Measurements from ENCODE around the gene ERBIN.
"Not testable (repeated sequence)": the region's sequence is repeated elsewhere in the genome, so short reads cannot be mapped to it uniquely, and the experiment has no call there.

The ERBIN gene

GRCh38 chr5:65969539-65970393 lies 43.4 kb downstream of the ERBIN start:
- FAIRE-seq, result no peak

- FAIRE-seq, result no peak
Measured at GRCh38 chr5:65970481-65971367, 44.3 kb downstream of the ERBIN start.

- FAIRE-seq, result no peak
Measured at GRCh38 chr5:65971643-65972042, 45.3 kb downstream of the ERBIN start.

GRCh38 chr5:65972896-65973295 lies 46.5 kb downstream of the ERBIN start:
- FAIRE-seq, result not testable (repeated sequence)

GRCh38 chr5:65978251-65978650 lies 51.9 kb downstream of the ERBIN start:
- no peak for FAIRE-seq

GRCh38 chr5:65981548-65981947 lies 55.2 kb downstream of the ERBIN start:
- no peak for FAIRE-seq

GRCh38 chr5:65981969-65982619 lies 55.7 kb downstream of the ERBIN start:
- FAIRE-seq, result no peak

GRCh38 chr5:65982635-65983034 lies 56.3 kb downstream of the ERBIN start:
- FAIRE-seq, result no peak

GRCh38 chr5:65984098-65984885 lies 57.9 kb downstream of the ERBIN start:
- no peak for FAIRE-seq

- no peak for FAIRE-seq
Measured at GRCh38 chr5:65986050-65986451, 59.7 kb downstream of the ERBIN start.

- FAIRE-seq, result no peak
Measured at GRCh38 chr5:65986796-65987195, 60.4 kb downstream of the ERBIN start.

- no peak for FAIRE-seq
Measured at GRCh38 chr5:65987982-65988381, 61.6 kb downstream of the ERBIN start.

- FAIRE-seq, result no peak
Measured at GRCh38 chr5:65989158-65989557, 62.8 kb downstream of the ERBIN start.

- FAIRE-seq, result no peak
Measured at GRCh38 chr5:65992630-65993029, 66.3 kb downstream of the ERBIN start.

- FAIRE-seq, result no peak
Measured at GRCh38 chr5:65994117-65994786, 67.9 kb downstream of the ERBIN start.

- no peak for FAIRE-seq
Measured at GRCh38 chr5:65999061-65999723, 72.8 kb downstream of the ERBIN start.

GRCh38 chr5:66001952-66002351 lies 75.6 kb downstream of the ERBIN start:
- FAIRE-seq, result no peak

GRCh38 chr5:66002415-66002814 lies 76.0 kb downstream of the ERBIN start:
- FAIRE-seq, result no peak

- no peak for FAIRE-seq
Measured at GRCh38 chr5:66004216-66004615, 77.8 kb downstream of the ERBIN start.

GRCh38 chr5:66009277-66009676 lies 82.9 kb downstream of the ERBIN start:
- no peak for FAIRE-seq

- FAIRE-seq, result peak; percentile 5
Measured at GRCh38 chr5:66010476-66010875, 84.1 kb downstream of the ERBIN start.
